H1 (cell line): ENCODE data around the gene MPV17L2. TPM values are rescaled to one million over a fixed set of nuclear protein-coding genes. Genes with fewer than 3 reads are reported as not detected.

ENCODE experiments used
- CTCF ChIA-PET: fragments of 300-600 bp; sonication (Branson Sonifier 250); formaldehyde crosslinking; loops from one replicate; lab custom pipeline; 2021; ENCODE audit not compliant: partially characterized antibody; lab: Charles Lee
- POLR2A ChIA-PET: fragments of 300-600 bp; sonication (Branson Sonifier 250); formaldehyde crosslinking; loops from one replicate; lab custom pipeline; 2021; ENCODE audit warnings: inconsistent platforms; ENCODE audit not compliant: partially characterized antibody; lab: Charles Lee
- DNase-seq, 2 experiments: peaks; one replicate each; pipeline versions ENCODE4 v3.0.0 to v3.0.0-alpha.2; 2010 to 2022; ENCODE audit warnings: low spot score in 2 of 2, low read depth in 1 of 2, mixed read lengths in 1 of 2
- FAIRE-seq: peaks from 2 replicates; lab custom pipeline; 2011; peaks lifted over from hg19 to GRCh38; lab: Jason Lieb, UNC
- H2AFZ ChIP-seq: 2 replicates; pipeline ENCODE4 v1.8.1; 2012; ENCODE audit warnings: low read length, inconsistent platforms
- H2AK5ac ChIP-seq: 2 replicates; pipeline ENCODE4 v1.6.1; 2013; ENCODE audit warnings: low read depth, low read length
- H2BK120ac ChIP-seq: replicated peaks from 2 replicates; pipeline ENCODE3; 2013; ENCODE audit warnings: low read depth, low read length, inconsistent platforms
- H2BK12ac ChIP-seq: 2 replicates; pipeline ENCODE4 v1.6.1; 2013; ENCODE audit warnings: low read depth, low read length
- H2BK15ac ChIP-seq: 2 replicates; pipeline ENCODE4 v1.6.1; 2013; ENCODE audit warnings: low read length
- H2BK20ac ChIP-seq: 2 replicates; pipeline ENCODE4 v1.6.1; 2013; ENCODE audit warnings: low read length
- H2BK5ac ChIP-seq: 2 replicates; pipeline ENCODE4 v1.6.1; 2013; ENCODE audit warnings: low read depth, low read length
- H3K14ac ChIP-seq: 2 replicates; pipeline ENCODE4 v1.6.1; 2013; ENCODE audit warnings: inconsistent platforms; ENCODE audit not compliant: insufficient read length
- H3K18ac ChIP-seq: 2 replicates; pipeline ENCODE4 v1.6.1; 2013; ENCODE audit warnings: low read length; ENCODE audit errors: extremely low read depth
- H3K23ac ChIP-seq: 2 replicates; pipeline ENCODE4 v1.6.1; 2013; ENCODE audit warnings: inconsistent platforms; ENCODE audit not compliant: insufficient read length
- H3K23me2 ChIP-seq: 2 replicates; pipeline ENCODE4 v1.6.1; 2013; ENCODE audit warnings: low read depth, low read length
- H3K27ac ChIP-seq: 2 replicates; pipeline ENCODE4 v1.6.1; 2011; ENCODE audit warnings: low read depth, low read length, inconsistent platforms
- H3K27me3 ChIP-seq, 4 experiments: replicated peaks in 1 of 4; 1 replicate in 1 of 4; 2 replicates in 3 of 4; pipeline versions ENCODE4 v1.6.1 to v1.8.1; 2011 to 2013; ENCODE audit warnings: low read length in 3 of 4, mild to moderate bottlenecking in 3 of 4, inconsistent platforms in 2 of 4, mixed read lengths in 2 of 4, moderate library complexity in 1 of 4; ENCODE audit not compliant: control insufficient read depth in 3 of 4, insufficient read depth in 3 of 4; ENCODE audit errors: extremely low read depth in 1 of 4
- H3K36me3 ChIP-seq, 4 experiments: 2 replicates each; pipeline versions ENCODE4 v1.6.1 to v1.8.1; 2011 to 2013; ENCODE audit warnings: mild to moderate bottlenecking in 4 of 4, low read length in 3 of 4, moderate library complexity in 2 of 4, control low read depth in 1 of 4, inconsistent platforms in 1 of 4; ENCODE audit not compliant: insufficient read depth in 4 of 4, control insufficient read depth in 2 of 4
- H3K4ac ChIP-seq: replicated peaks from 2 replicates; pipeline ENCODE3; 2013; ENCODE audit warnings: low read length, low read depth, mixed read lengths, inconsistent platforms; ENCODE audit not compliant: insufficient read length
- H3K4me1 ChIP-seq, 4 experiments: replicated peaks in 1 of 4; 1 replicate in 1 of 4; 2 replicates in 3 of 4; pipeline versions ENCODE4 v1.6.1 to v1.8.1; 2011 to 2013; ENCODE audit warnings: low read length in 3 of 4, inconsistent platforms in 2 of 4, mixed read lengths in 1 of 4; ENCODE audit not compliant: insufficient read depth in 4 of 4, control insufficient read depth in 3 of 4
- H3K4me2 ChIP-seq, 2 experiments: 2 replicates each; pipeline versions ENCODE4 v1.6.1 to v1.8.1; 2011 to 2013; ENCODE audit warnings: low read depth in 2 of 2, low read length in 2 of 2, control low read depth in 1 of 2, inconsistent platforms in 1 of 2, mild to moderate bottlenecking in 1 of 2; ENCODE audit not compliant: insufficient read depth in 1 of 2
- H3K4me3 ChIP-seq, 4 experiments: fragments of 200-600, 300-600 bp in 1 of 4; sonication (generic), shearing (Covaris generic), sonication (Bioruptor Twin) in 1 of 4; 2 replicates each; pipeline versions ENCODE4 v1.5.1 to v1.8.1; 2011 to 2016; ENCODE audit warnings: low read length in 4 of 4, low read depth in 3 of 4, control low read depth in 2 of 4, inconsistent platforms in 2 of 4, mild to moderate bottlenecking in 2 of 4, mixed read lengths in 1 of 4, moderate library complexity in 1 of 4; ENCODE audit not compliant: insufficient read depth in 2 of 4; ENCODE audit errors: extremely low read depth in 1 of 4
- H3K56ac ChIP-seq: replicated peaks from 2 replicates; pipeline ENCODE3; 2013; ENCODE audit warnings: low read depth, mild to moderate bottlenecking, mixed read lengths, low read length, inconsistent platforms; ENCODE audit not compliant: insufficient read length
- H3K79me1 ChIP-seq: 2 replicates; pipeline ENCODE4 v1.6.1; 2013; ENCODE audit warnings: low read depth, low read length, control low read depth
- H3K79me2 ChIP-seq, 2 experiments: 2 replicates each; pipeline versions ENCODE4 v1.6.1 to v1.8.1; 2012 to 2013; ENCODE audit warnings: low read length in 2 of 2, mild to moderate bottlenecking in 2 of 2, inconsistent platforms in 1 of 2; ENCODE audit not compliant: insufficient read depth in 2 of 2, control insufficient read depth in 1 of 2
- H3K9ac ChIP-seq, 4 experiments: replicated peaks in 1 of 4; 1 replicate in 1 of 4; 2 replicates in 3 of 4; pipeline versions ENCODE4 v1.6.1 to v1.8.1; 2011 to 2013; ENCODE audit warnings: low read depth in 3 of 4, low read length in 3 of 4, control low read depth in 2 of 4, mild to moderate bottlenecking in 2 of 4, moderate library complexity in 2 of 4, inconsistent platforms in 1 of 4; ENCODE audit errors: extremely low read depth in 1 of 4
- H3K9me3 ChIP-seq, 2 experiments: 2 replicates each; pipeline versions ENCODE4 v1.6.1 to v1.8.1; 2012 to 2013; ENCODE audit warnings: mild to moderate bottlenecking in 2 of 2, moderate library complexity in 2 of 2, control low read depth in 1 of 2, inconsistent platforms in 1 of 2, low read depth in 1 of 2, low read length in 1 of 2, mixed read lengths in 1 of 2; ENCODE audit not compliant: insufficient read depth in 2 of 2
- H4K20me1 ChIP-seq, 2 experiments: replicated peaks in 1 of 2; 2 replicates each; pipeline versions ENCODE3 to v1.8.1; 2011 to 2013; ENCODE audit warnings: inconsistent platforms in 2 of 2, low read length in 2 of 2, mild to moderate bottlenecking in 1 of 2; ENCODE audit not compliant: insufficient read depth in 2 of 2, control insufficient read depth in 1 of 2
- H4K5ac ChIP-seq: 2 replicates; pipeline ENCODE4 v1.6.1; 2013; ENCODE audit warnings: low read length, low read depth, mixed read lengths, inconsistent platforms; ENCODE audit not compliant: insufficient read length
- H4K8ac ChIP-seq: 2 replicates; pipeline ENCODE4 v1.8.0; 2013; ENCODE audit warnings: mild to moderate bottlenecking, moderate library complexity, low read length, inconsistent platforms; ENCODE audit not compliant: insufficient read depth; ENCODE audit errors: extremely low read depth
- H4K91ac ChIP-seq: replicated peaks from 2 replicates; pipeline ENCODE3; 2013; ENCODE audit warnings: low read length, mixed read lengths, inconsistent platforms; ENCODE audit not compliant: insufficient read length
- CREB1 ChIP-seq: IDR thresholded peaks from 2 replicates; pipeline ENCODE4 v1.6.1; 2012; ENCODE audit warnings: inconsistent platforms
- KDM1A ChIP-seq: fragments of 200-600, 300-600 bp; sonication (generic); IDR thresholded peaks from 2 replicates; pipeline ENCODE4 v1.7.1; 2016; ENCODE audit warnings: mild to moderate bottlenecking, low read length, borderline replicate concordance
- KDM4A ChIP-seq: IDR thresholded peaks from one replicate; pipeline ENCODE4 v1.7.1; 2012; ENCODE audit warnings: low read depth, mild to moderate bottlenecking, moderate library complexity, low read length, inconsistent platforms; ENCODE audit not compliant: severe bottlenecking
- RNF2 ChIP-seq: fragments of 200-900, 300-1000 bp; sonication (generic); IDR thresholded peaks from 2 replicates; pipeline ENCODE4 v1.7.1; 2016; ENCODE audit warnings: borderline replicate concordance, low read depth, mild to moderate bottlenecking, antibody characterized with exemption, low read length; ENCODE audit not compliant: poor library complexity, severe bottlenecking; ENCODE audit errors: missing control alignments
- ZNF274 ChIP-seq: IDR thresholded peaks from 2 replicates; pipeline ENCODE4 v1.7.0; 2012; ENCODE audit warnings: low read length, borderline replicate concordance; ENCODE audit errors: extremely low read depth
- WGBS, 2 experiments: shearing (Covaris generic) in 1 of 2; methylation state at CpG; one replicate each; pipeline versions ENCODE4 v1.1.6 to v1.1.7; 2013 to 2015; ENCODE audit warnings: low lambda C conversion rate in 2 of 2, mixed read lengths in 2 of 2, inconsistent platforms in 1 of 2, low coverage in 1 of 2, missing lambda C conversion rate in 1 of 2; ENCODE audit not compliant: insufficient replicate concordance in 2 of 2, insufficient coverage in 1 of 2, insufficient read length in 1 of 2; ENCODE audit errors: extremely low coverage in 1 of 2, missing lambda C conversion rate in 1 of 2; 5-methylcytosine and 5-hydroxymethylcytosine counted together
- polyA plus RNA-seq, 7 experiments: library from polyadenylated mRNA; depleted of rRNA in 3 of 7; stranded (reverse) in 5 of 7; unstranded in 2 of 7; fragments of >200 nt in 5 of 7; fragments of 200-250 nt in 2 of 7; gene quantifications; 1 replicate in 5 of 7; 2 replicates in 1 of 7; 4 replicates in 1 of 7; pipeline versions ENCODE4 v1.2.1 to v1.2.3, GENCODE V29; 2011 to 2013; ENCODE audit warnings: missing spikeins in 2 of 7, mixed read lengths in 2 of 7
- total RNA-seq: library from RNA; stranded (reverse); fragmentation: NEBNext Ultra II Directional; extraction: Animal tissue kit (Norgen Biotek cat#: 25700); gene quantifications from 2 replicates; pipeline ENCODE4 v1.2.1, GENCODE V29; 2021

MPV17L2 gene
- total and polyA plus RNA-seq, 2 of the 8 experiments (the other 6 are each of a cell fraction or from before 2014, with no cell fraction given), result 24.2 to 82.6 TPM

- Histone ChIP-seq H2BK120ac (no peak overlapping the region), H3K14ac (no peak overlapping the region), H2BK12ac (no peak overlapping the region), H2BK20ac (no peak overlapping the region), H4K91ac (no peak overlapping the region), H4K8ac (no peak overlapping the region), H3K18ac (no peak overlapping the region), H3K9ac (no peak overlapping the region), H3K36me3 (peaks cover 4 to 12% (median 7%) of the 10 kb centered on the region in 4 experiments; a peak in 6 of 8 replicates), H3K56ac (no peak overlapping the region), H2AK5ac (0 out of 2 replicates have a peak overlapping the region, but pooled peaks have one; percentile 41), H3K23me2 (peaks cover 6% of the 10 kb centered on the region; the same call in 1 of the 2 replicates), H3K23ac (no peak overlapping the region), H3K4ac (no peak overlapping the region), H3K4me3 (no peak overlapping the region), H2BK15ac (no peak overlapping the region), H3K4me1 (peaks cover 0 to 5% (median 2%) of the 10 kb centered on the region in 4 experiments; a peak in 2 of 7 replicates), H3K79me1 (no peaks in the 10 kb centered on the region), H4K20me1 (peaks cover 0 to 1% of the 10 kb centered on the region in 2 experiments), H3K79me2 (no peaks in the 10 kb centered on the region), H3K27me3 (peaks cover 0 to 17% (median 7%) of the 10 kb centered on the region in 4 experiments; a peak in 5 of 7 replicates), H3K27ac (no peak overlapping the region), H3K9me3 (no peaks in the 10 kb centered on the region), H2BK5ac (no peak overlapping the region), H2AFZ (no peak overlapping the region), H4K5ac (no peak overlapping the region), H3K4me2 (no peak overlapping the region)
- TF ChIP-seq ZNF274 (no peak), CREB1 (no peak), KDM4A (no peak), RNF2 (no peak), KDM1A (peak; percentile 90)
- FAIRE-seq (no peak), DNase-seq (no peak)
- POLR2A ChIA-PET, result interaction anchor here (0.6 to 1.8 kb wide), 8 partner anchors 9 to 127 kb away, joined by 3 to 7 read pairs (median 4); partner anchors contain the start of gene JUND
- CTCF ChIA-PET, result interaction anchor here (0.8 to 1.4 kb wide), 5 partner anchors 9 to 81 kb away, joined by 3 to 4 read pairs (median 3); no protein-coding TSS in a partner anchor
- WGBS, 2 experiments, result 76% methylated on average over 7 of the region's 7 CpGs; no CpG with 5 or more reads in 1 of the 2 experiments
Measured at GRCh38 chr19:18172331-18173053, 20.5 kb upstream of the MPV17L2 start.
